Fibroblast of lung (primary cell): ENCODE results near the gene GRIK4.

Experiments
- CTCF ChIP-seq, 2 donors: IDR thresholded peaks in 1 of 2; conservative IDR thresholded peaks in 1 of 2; 1 replicate in 1 of 2; 2 replicates in 1 of 2; pipeline ENCODE4 v1.5.1; 2011 to 2012; ENCODE audit warnings: low read length in 2 of 2, control low read depth in 1 of 2, inconsistent platforms in 1 of 2, low read depth in 1 of 2, mild to moderate bottlenecking in 1 of 2
- EZH2 ChIP-seq: IDR thresholded peaks from 2 replicates; pipeline ENCODE4 v1.5.1; 2012; ENCODE audit warnings: low read length, control low read depth, mild to moderate bottlenecking; ENCODE audit errors: missing control alignments

GRCh38 chr11:120539667-120540369 is 28.3 kb downstream of the GRIK4 start:
- TF ChIP-seq CTCF (conservative IDR thresholded peaks at IDR 0.05 in 1 of 2, IDR thresholded peaks at IDR 0.05 in 1 of 2; ENCODE audit: low read depth in 1 of 2, low read length in 2 of 2): no peak
- no peak for TF ChIP-seq EZH2
